Dermis microvascular lymphatic vessel endothelial cell (primary cell): ENCODE measurements around the gene CLCN6. TPM values are rescaled to one million over a fixed set of nuclear protein-coding genes. Genes with fewer than 3 reads are reported as not detected.

Source experiments
- DNase-seq, 2 donors: peaks; one replicate each; pipeline versions ENCODE4 v3.0.0 to v3.0.0-alpha.2; 2010; ENCODE audit warnings: low read depth in 2 of 2
- total RNA-seq: library from RNA; depleted of rRNA; stranded (reverse); fragments of >200 nt; gene quantifications from 2 replicates; pipeline ENCODE4 v1.2.1, GENCODE V29; 2014

CLCN6 gene
- total RNA-seq, 1 donor from 2014 or later = 5.9 TPM

DNA sequence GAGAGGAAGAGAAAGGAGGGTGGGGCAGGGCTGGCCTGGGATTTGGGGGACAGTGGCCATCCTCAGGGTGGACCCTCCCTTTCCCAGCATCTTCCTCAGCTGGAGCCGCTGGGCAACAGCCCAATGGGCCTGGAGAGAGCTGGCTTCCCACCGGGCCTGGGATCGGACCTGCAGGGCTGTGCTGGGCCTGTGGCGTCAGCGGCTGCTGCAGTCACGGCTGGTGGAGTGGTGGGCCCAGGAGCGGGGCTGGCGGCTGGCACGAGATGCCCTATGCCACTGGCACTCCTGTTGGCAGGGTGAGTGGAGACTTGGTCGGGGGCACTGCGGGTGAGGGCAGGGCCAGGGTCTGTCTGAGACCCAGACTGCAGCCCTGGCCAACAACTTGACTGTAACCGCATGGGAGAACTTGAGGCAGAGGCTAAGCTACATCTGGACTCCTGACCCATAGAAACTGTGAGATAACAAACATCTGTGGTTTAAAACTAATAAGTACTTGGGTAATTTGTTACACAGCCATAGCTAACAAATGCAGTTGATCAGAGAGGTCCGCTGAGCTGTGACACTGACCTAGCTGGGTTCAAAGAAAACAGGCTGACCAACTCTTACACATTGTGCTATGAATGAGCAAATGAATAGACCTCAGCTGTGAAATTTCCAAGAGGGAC lies 26.1 kb upstream of the CLCN6 start:
- DNase-seq = no peak

DNA sequence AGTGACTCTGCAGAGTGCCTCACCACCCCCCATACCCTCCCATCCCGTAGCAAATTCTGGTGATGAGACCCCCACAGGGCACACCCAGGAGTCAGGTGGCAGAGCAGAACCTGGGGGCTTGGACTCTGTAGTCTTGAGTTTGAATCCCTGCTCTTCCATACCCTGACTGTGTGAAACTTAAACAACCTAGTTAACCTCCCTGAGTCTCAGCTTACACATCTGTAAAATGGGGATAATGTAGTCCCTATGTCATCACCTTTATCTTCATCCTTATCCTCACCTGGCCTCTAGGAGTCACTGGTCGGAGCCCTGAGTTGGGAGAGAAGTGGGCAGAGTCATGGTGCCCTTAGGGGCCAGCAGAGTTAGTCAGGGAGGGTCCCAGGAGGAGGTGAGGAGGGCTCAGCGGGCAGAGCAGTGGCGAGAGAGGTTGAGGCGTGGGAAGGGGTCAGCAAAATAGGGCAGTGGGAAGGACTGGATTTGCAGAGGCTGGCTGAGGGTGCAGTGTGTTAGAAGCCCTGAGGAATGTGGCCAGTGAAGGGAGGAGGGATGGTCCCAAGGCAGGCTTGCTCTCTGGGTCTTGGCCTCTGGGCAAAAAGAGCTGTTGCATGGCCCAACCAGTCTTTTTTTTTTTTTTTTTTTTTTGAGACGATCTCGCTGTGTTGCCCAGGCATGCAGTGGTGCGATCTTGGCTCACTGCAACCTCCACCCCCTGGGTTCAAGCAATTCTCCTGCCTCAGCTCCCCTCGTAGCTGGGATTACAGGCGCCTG lies 25.4 kb upstream of the CLCN6 start:
- no peak for DNase-seq

DNA sequence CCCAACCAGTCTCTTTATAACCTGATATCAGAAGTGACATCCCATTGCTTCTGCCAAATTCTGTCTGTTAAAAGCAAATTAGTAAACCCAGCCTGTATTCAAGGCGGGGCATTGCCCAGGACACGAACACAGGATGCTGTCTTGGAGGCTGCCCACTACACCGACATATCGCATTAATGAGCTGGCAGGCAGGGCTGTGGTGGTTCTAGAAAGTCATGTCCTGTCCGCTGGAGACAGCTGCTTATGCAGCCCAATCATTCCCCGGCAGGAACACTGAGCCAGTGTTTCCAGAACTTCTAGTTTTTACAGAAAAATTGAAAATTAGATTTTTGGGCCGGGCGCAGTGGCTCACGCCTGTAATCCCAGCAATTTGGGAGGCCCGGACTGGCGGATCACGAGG lies 24.7 kb upstream of the CLCN6 start:
- no peak for DNase-seq

GRCh38 chr1:11782127-11782708 lies 23.8 kb upstream of the CLCN6 start:
- no peak for DNase-seq

DNA sequence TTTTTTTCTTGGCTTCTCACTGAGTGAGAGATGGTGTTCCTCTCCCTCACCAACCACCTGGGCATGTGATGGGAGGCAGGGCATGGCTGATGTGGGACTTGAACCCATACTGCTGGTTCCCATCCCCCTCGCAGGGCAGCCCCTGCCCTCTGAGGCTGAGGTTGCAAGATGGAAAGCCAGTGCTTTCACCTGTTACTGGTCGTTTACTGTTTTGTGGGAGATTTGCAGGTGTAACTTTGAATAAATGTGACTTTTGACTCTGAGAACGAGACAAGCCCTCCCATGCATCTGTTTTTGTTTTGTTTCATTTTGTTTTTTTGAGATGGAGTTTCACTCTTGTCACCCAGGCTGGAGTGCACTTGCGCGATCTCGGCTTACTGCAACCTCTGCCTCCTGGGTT lies 22.4 kb upstream of the CLCN6 start:
- no peak for DNase-seq

DNA sequence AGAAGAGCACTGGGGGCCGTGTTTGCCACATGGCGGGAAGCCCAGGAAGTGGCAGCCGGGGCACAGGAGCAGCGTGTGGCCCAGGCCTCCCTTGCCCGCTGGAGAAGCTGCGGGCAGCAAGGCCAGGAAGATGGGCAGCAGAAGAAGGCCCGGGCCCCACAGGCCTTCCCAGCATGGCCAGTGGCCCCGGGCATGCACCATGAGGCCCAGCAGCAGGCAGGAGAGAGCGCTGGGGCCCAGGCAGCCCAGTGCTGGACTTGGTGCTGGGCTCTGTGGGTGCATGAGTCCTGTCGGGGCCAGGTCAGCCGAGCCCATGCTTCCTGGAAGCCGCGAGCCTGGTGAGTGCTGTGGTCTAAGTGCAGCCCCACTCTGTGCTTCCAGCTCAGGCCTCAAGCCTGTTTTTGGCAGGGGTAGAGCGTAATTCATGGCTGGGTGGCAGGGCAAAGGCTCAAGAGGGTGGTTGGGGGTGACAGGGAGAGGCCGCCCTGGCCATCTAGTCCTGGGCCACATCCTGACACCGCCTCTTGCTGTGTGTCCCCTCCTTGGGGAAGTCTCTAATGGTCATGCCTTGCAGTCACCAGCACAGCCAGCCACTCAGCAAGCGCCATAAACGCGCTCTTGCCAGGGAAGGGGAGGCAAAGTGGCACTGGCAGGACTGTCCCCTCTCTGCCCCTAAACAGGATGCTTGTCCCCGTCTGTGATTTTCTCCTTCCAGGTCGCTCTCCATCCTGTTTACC lies 21.6 kb upstream of the CLCN6 start:
- DNase-seq = no peak

DNA sequence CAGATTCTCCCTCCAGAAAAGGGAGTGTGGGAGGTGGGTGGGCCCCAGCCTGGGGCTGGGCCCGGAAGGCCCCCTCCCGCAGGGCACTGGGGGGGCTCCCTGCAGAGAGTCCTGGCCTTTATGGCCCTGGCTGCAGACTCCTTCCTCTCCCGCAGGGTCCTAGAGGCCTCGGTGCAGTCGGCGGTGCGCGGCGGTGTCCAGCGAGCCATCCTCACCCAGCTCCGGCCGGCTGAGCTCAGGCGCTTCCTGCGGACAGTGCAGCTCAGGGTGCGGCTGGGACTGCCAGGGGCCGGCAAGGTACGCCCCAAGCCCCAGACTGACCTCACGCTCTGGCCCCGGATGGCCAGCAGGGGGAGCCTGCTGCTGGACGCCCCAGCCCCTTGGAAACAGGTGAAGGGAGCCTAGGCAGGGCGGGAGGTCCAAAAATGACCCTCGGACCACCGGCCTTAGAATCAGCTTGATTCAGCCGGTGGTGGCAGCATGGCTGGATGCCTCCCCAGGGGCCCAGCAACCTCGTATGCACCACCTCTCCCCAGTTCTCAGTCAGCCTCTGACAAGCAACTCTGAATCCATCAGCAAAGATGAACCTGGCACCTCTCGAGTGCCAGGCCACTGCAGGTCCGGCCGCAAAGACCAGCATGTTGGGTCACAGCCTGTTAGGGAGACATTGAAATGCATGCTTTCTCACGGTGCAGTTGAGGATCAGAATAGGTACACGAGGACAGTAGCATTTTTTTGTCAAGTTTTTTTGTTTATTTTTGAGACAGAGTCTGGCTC lies 20.8 kb upstream of the CLCN6 start:
- peak in 1 of 2 donors; percentile 61 for DNase-seq

- no peak for DNase-seq
These were observed 19.8 kb upstream of the CLCN6 start for GRCh38 chr1:11786168-11786567.

DNA sequence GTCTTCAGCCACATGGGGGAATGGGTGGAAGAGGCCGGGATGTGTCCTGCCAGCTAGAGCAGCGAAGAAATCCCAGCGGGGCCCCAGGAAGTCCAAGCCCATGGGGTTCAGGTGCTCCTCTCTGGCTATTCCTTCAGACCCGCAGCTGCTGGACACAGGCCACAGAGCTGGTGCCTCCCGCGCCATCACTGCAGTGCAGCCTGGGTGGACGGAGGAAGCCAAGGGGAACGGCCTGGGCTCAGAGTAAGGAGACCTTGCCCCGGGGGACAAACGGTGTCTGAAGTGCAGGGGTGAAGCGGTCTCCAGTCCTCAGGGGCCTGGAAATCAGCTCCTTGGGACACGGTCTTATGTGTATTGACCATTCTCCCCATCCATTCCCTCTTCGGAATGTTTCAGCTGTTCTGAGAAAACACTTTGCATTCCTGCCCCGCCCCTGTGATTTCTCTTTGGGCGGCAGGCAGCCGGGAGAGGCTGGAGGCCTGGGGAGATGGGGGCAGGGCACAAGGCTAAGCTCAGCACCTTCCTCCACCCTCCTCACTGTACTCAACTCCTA lies 18.7 kb upstream of the CLCN6 start:
- DNase-seq = no peak

DNA sequence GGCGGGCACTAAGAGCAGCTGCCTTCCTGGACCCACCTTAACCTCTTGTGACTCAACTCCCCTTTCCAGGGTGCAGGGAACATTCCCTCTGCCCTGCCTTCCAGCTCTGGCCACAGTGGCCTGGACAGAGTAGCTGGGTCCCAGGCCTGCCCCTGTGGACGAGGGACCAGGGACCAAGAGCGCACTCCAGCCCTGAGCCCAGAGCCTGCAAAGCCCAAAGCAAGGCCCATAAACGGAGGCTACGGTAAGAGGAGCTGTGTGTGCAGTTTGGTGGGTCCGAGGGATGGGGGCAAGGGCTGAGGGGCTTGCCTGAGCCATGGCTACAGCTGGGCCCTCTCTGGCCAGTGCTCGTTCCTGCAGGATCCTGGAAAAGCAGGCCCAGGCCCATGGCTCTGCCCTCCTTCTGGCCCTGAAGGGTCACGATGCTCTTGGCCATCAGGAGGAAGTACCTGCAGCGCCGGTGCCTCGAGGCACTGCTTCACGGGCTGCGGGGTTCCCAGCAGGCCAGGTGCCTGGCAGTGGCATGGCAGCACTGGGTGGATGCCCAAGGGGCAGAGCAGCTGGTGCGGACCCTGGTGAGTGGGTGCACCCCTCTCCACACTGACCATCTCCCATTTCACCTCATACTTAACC lies 18.1 kb upstream of the CLCN6 start:
- DNase-seq = no peak

GRCh38 chr1:11788549-11789053 lies 17.4 kb upstream of the CLCN6 start:
- no peak for DNase-seq

- DNase-seq = no peak
These were observed 16.6 kb upstream of the CLCN6 start for GRCh38 chr1:11789126-11790067.

GRCh38 chr1:11790101-11790879 lies 15.7 kb upstream of the CLCN6 start:
- DNase-seq = no peak

DNA sequence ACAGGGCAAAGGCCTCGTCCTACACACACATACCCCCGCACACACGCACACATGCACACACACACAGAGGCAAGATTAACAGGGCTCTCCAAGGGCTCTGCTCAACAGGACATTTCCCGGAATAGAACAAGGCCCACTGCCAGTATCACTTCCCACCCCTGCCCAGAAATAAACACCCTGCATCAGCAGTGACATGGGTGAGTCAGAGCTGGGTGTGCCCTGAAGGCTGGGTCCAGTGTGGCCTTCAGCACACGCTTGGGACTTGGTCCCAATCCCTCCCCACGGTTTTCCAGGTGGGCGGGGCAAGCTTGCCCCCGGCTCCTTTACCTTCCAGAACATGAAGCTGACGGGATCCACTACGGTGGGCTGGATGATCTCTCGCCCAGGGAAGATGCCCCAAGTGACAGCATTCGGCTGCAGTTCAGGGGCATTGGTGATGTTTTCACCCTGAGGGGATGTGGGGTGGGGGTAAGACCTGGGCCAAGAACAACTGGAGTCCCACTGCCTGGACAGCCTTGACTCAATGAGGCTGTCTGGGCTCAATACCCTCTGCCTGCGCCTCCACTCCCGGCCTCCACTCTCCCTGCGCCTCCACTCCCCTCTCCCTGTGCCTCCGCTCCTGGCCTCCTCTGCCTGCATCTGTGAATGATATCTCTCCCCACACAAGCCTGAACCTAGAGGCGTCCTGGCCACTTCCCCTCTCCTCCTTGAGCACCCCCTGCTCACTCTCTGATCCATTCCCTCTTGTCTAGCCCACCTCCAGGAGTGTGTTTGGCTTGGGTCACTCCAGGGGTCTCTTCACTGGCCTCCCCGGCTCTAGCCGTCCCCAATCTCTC lies 14.9 kb upstream of the CLCN6 start:
- DNase-seq = peak; percentile 79 to 88

DNA sequence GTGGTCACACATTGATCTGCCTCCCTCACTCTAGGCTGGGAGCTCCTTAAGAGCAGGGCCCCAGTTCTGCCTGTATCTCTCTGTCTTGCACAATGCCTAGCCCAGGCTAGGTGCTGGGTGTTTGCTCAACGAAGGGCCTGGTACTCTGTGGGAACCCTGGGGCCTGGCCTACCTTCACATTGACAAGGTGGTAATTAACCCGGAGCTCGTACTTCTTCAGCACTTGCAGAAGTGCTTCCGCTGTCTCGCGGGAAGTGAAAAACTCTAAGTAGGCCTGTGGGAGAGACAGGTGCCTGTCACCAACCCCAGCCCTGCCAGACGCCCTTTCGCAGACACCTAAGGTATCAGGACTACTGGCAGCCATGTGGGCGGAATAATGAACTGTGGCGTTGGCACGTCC lies 13.9 kb upstream of the CLCN6 start:
- DNase-seq = no peak

DNA sequence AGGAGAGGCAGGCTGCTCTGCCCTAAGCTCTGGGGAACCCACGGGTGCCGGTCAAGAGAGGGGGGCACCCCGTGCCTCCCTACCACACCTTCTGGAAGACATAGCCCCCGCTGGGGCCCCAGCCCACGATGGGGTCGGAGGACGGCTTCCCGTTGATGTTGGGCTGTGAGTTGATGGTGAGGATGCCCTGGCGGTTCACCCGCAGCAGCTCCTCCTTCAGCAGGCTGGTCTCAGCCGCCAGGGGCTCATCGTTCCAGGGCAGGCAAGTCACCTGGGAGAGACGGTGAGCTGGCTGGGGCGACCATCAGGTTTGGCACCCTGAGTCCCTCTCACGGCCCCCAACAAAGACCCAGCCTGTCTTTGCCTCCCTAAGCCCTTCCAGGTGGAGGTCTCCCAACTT lies 12.2 kb upstream of the CLCN6 start:
- DNase-seq = no peak

- DNase-seq = no peak
These were observed 11.3 kb upstream of the CLCN6 start for GRCh38 chr1:11794446-11795237.
